ENCODE results near the gene JTB.

DNA sequence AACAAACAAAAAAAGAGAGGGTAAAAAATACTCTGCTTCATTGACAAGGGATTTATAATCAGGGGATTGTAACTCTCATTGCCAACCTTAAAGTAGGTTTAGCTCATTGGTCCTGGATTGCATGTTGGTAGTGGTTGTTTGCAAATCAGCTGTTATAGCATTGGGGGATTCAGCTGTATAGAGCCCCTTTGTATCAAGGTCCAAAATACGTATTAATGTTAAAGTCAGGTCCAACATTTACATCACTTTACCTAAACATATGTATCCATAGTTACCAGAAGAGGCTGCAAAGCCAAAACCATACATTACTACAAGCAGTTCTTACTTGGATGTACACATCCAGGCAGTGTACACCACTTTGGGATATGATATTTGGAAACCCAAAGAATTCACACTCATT is 42.5 kb upstream of the JTB start:
- TF ChIP-seq, protein P1, sequence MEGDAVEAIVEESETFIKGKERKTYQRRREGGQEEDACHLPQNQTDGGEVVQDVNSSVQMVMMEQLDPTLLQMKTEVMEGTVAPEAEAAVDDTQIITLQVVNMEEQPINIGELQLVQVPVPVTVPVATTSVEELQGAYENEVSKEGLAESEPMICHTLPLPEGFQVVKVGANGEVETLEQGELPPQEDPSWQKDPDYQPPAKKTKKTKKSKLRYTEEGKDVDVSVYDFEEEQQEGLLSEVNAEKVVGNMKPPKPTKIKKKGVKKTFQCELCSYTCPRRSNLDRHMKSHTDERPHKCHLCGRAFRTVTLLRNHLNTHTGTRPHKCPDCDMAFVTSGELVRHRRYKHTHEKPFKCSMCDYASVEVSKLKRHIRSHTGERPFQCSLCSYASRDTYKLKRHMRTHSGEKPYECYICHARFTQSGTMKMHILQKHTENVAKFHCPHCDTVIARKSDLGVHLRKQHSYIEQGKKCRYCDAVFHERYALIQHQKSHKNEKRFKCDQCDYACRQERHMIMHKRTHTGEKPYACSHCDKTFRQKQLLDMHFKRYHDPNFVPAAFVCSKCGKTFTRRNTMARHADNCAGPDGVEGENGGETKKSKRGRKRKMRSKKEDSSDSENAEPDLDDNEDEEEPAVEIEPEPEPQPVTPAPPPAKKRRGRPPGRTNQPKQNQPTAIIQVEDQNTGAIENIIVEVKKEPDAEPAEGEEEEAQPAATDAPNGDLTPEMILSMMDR (IDR thresholded peaks at IDR 0.05), result no peak
- TF ChIP-seq EP300 (IDR thresholded peaks at IDR 0.05), result no peak

All from ovary (tissue), 3 donors.